HG03045 (cell line): ENCODE data around the gene DEAF1.
"Not testable (repeated sequence)": the region's sequence is repeated elsewhere in the genome, so short reads cannot be mapped to it uniquely, and the experiment has no call there.

Experiments used
- ATAC-seq: cut with Tn5 transposase; IDR thresholded peaks from one replicate; pipeline ENCODE4 v1.9.1; 2021; ENCODE audit warnings: mild to moderate bottlenecking, moderate library complexity; ENCODE audit not compliant: unreplicated experiment

The DEAF1 gene

GRCh38 chr11:694563-695287 is at the start of gene DEAF1:
DEAF1 (minus strand) TSS chr11:695222; CDS start chr11:695047, 175 bp downstream.
- ATAC-seq: peak; percentile 80

GRCh38 chr11:742571-743201 is 47.7 kb upstream of the DEAF1 start:
- ATAC-seq: no peak

GRCh38 chr11:742156-742546 is 47.1 kb upstream of the DEAF1 start:
- ATAC-seq: no peak

GRCh38 chr11:737899-738298 is 42.9 kb upstream of the DEAF1 start:
- ATAC-seq: not testable (repeated sequence)

- no peak for ATAC-seq
Measured at GRCh38 chr11:737366-737765, 42.3 kb upstream of the DEAF1 start.

GRCh38 chr11:734541-734940 is 39.5 kb upstream of the DEAF1 start:
- ATAC-seq: not testable (repeated sequence)

- ATAC-seq: no peak
Measured at GRCh38 chr11:733072-733471, 38.0 kb upstream of the DEAF1 start.

- no peak for ATAC-seq
Measured at GRCh38 chr11:729492-730074, 34.6 kb upstream of the DEAF1 start.

- no peak for ATAC-seq
Measured at GRCh38 chr11:728901-729491, 34.0 kb upstream of the DEAF1 start.

GRCh38 chr11:727859-728748 is 33.1 kb upstream of the DEAF1 start:
- ATAC-seq: peak; percentile 51

GRCh38 chr11:727281-727701 is 32.3 kb upstream of the DEAF1 start:
- ATAC-seq: no peak

GRCh38 chr11:726278-727220 is 31.5 kb upstream of the DEAF1 start:
- ATAC-seq: no peak

- no peak for ATAC-seq
Measured at GRCh38 chr11:725624-726202, 30.7 kb upstream of the DEAF1 start.

- ATAC-seq: no peak
Measured at GRCh38 chr11:724778-725386, 29.9 kb upstream of the DEAF1 start.

- ATAC-seq: no peak
Measured at GRCh38 chr11:724049-724777, 29.2 kb upstream of the DEAF1 start.

- ATAC-seq: no peak
Measured at GRCh38 chr11:723120-723883, 28.3 kb upstream of the DEAF1 start.

- no peak for ATAC-seq
Measured at GRCh38 chr11:722346-722811, 27.4 kb upstream of the DEAF1 start.
